Activated T-helper 1 cell treated with Interleukin-2 at 50 U/mL for 16 hours (primary cell): Measurements from ENCODE around the gene RABL2B.

Source experiments
- DNase-seq: peaks from one replicate; pipeline ENCODE4 v3.0.0-alpha.2; 2020; ENCODE audit warnings: low read depth

The RABL2B gene

DNA sequence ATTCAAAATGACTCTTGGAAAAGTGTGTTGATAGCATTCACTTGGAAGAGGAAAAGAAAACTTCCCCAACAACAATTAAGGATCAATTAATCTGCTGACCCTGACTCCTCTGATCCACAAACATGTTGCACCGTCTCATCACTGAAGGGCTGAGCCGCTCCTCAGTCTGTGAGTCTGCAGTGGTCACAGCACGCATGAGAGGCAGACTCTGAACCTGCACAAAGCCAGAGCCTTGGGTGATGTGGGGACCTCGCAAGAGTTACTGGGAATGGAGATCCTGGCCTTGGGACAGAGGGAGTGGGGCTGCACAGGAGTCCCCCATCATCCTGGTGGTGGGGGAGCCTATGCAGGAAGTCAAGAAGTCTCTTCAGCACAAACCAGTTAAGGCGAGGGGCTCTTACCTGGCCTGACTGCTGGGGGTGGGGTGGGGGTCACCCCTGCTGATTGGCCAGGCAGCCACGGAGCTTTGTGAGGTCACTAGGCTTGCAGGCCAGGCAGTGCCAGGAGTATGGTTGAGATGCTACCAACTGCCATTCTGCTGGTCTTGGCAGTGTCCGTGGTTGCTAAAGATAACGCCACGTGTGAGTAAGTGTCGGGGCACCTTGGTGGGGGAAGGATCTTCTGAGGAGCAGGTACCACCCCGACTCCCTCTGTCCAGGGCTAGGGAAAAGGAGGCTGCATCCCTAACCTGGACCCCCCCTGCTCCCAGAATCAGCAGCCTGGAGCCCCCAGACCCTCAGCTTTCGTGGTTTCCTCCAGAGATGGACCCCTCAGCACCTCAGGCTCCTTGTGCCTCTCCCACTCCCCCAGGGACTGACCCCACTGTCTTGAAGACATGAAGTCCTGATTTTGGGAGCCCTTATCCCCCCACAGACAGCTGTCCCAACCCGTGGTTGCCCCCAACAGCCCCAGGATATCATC, 45.4 kb downstream of the RABL2B start, which contains the start of gene ACR:
TSS of gene ACR (plus strand) at position 477 of the 921 bp plus-strand sequence. CDS start at position 509, 32 bp downstream.
- DNase-seq = no peak

DNA sequence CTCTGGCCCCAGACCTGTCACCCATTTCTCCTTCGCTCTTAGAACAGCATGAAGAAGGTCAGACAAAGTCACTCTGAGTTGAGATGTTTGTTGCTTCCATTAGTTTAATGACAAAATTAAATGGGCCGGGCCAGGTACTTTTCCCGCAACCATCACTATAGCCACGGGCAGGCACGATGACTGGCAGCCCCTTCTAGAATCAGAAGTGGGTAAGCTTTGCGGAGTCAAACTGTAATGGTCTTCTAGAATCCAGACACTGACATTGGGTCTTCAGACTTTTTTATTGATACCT, 47.8 kb downstream of the RABL2B start:
- no peak for DNase-seq

DNA sequence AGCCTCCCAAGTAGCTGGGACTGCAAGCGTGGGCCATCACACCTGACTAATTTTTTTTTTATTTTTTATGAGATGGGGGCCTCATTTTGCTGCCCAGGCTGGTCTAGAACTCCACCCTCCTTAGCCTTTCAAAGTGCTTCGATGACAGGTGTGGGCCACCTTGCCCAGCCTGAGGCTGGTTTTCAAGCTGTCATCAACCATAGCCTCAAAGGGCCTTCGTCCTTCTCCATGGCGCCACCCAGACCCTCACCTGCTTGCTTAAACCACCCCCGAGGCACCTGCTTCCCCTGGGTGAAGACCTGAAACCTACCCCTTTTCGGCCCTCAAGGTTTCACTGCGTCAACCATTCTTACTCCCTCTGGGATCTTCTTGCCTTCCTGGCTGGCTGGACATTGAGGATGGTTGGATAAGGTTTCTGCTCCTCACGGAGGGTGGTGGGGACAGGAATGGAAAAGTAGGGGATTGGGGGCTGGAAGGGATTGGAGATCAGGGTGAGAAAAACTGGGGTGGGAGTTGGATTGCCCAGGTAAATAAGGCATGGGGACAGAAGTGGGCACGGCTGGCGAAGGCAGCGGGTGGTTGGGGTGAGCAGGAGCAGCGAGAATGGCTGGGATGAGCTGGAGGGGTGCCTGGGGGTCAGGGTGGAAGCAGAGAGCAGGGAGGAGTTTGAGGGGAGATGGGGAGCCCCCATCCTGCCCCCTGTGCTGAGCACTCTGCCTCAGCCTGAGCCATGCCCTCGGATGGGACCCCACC, 48.3 kb downstream of the RABL2B start:
- no peak for DNase-seq

DNA sequence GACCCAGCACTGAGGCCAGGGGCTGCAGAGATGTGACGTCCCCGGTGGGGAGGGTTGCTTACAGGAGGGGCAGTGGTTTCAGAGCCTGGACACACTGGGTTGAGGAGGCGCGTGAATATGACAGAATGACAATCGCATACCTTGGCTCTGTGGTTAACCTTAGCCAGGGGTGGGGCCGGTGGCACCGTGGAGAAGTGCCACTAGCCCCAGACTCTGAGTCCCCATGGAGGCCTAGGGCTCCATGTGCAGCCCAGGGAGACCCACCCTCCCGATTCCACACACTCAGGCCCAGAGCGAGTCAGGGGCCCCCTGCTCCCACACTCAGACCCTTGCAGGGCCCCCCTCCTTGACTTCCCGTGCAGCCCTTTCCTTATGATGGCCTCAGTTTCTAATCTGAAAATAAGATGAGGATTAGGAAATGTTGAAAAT, 49.1 kb downstream of the RABL2B start:
- DNase-seq = no peak

DNA sequence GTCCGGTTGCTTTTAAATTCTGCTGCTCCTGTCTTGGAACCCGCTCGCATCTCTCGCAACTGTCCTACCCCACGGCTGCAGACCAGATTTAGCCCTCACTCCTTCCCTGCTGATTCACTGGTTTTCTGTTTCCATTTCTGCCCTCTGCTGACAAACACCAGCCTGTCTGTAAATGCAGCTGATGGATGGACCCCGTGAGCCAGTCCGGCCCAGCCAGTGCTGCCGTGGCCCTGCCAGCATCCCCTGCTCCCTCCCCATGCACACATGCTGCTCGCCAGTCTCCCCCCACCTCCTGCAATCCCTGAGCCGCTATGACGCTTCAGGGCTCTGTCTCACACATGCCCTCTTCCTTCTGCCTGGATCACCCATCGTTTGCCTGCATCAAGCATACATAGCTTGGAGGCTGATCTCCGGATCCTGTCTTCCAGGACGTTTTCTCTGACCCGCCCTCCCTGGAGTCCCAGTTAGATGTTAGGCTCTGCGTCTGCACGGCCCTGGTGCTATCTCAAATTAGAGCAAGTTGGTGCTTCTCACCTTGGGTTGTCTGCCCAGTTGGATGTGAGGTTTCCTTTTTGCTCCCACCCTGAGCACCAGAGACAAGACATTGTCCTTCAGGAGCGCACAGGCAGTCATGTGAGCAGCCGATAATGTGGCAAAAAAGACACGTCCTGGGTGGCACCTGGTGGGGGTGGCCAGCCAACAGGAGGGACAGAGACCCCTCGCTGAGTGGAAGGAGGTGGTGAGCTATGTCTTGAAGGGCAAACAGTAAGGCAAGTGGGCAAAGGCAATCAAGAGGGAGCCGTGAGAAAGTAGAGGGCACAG, 49.7 kb downstream of the RABL2B start:
- DNase-seq = no peak

DNA sequence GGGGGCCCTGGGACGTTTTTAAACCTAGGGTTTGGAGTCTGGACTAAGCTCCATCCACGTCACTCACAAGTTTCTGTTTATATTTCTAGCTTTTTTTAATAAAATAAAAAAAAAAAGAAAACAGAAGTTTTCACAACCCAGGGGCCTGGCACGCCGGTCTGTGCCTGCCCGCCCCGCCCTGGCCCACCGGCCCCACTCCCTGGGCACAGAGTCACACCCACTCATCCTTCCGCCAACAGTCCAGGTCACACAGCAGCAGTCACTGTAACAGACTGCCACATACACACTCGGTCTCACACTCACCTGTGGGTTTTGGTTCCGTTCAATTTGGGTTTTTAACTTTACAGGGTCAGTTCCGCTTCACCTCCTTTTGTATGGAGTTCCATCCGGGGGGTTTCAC, 50.8 kb downstream of the RABL2B start:
- no peak for DNase-seq

DNA sequence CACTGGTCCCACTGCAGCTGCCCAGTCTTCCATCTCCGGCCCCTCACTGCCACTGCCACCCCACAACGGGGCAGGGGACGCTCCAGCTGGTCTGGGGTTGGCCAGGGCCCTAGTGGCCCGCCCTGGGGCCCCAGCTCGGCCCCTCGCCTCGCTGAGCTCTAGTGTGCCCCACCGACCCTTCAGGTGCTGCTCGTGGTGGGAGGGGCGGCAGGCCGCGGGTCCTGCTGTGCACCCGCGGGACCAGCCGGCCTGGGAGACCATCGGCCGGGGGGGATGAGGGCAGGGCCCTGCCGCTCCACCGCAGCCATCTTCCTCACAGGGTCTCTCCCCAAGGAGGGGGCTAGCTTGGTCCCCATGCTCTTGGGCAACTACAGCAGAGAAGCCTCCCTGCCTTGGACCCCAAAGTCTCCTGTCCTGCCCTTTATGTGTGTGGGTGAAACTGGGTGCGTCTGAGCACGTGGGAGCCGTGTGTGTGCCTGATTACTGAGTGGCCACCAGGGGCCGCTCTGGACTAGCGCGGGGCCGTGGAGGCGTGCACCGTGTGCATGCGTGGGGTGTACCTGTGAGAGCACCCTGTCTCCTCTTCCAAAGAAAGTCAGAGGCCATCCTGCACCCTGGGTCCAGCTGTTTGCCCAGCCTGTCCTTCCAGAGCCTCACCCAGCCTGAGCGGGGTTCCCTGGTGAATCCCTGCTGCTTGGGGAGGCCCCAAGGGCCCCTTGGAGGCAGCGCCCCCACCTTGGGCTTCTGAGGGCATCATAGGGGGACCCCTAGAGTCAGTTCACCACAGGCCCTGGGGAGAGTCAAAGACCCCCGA, 51.4 kb downstream of the RABL2B start:
- peak; percentile 46 for DNase-seq

DNA sequence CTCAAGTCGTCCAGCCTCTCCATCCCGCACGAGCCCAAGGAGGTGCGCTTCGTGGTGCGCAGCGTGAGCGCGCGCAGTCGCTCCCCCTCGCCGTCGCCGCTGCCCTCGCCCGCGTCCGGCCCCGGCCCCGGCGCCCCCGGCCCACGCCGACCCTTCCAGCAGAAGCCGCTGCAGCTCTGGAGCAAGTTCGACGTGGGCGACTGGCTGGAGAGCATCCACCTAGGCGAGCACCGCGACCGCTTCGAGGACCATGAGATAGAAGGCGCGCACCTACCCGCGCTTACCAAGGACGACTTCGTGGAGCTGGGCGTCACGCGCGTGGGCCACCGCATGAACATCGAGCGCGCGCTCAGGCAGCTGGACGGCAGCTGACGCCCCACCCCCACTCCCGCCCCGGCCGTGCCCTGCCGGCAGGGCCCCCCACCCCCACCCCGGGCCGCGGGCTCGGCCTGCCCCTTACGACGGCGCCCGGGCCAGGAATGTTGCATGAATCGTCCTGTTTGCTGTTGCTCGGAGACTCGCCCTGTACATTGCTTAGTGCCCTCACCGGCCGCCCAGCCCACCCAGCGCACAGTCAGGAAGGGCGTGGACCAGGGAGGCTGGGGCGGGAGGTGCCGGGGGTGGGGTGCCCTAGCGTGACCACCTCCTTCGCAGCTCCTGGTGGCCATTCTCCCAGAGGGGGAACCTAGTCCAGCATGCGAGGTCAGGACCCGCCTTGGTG, 52.3 kb downstream of the RABL2B start:
- DNase-seq = no peak

DNA sequence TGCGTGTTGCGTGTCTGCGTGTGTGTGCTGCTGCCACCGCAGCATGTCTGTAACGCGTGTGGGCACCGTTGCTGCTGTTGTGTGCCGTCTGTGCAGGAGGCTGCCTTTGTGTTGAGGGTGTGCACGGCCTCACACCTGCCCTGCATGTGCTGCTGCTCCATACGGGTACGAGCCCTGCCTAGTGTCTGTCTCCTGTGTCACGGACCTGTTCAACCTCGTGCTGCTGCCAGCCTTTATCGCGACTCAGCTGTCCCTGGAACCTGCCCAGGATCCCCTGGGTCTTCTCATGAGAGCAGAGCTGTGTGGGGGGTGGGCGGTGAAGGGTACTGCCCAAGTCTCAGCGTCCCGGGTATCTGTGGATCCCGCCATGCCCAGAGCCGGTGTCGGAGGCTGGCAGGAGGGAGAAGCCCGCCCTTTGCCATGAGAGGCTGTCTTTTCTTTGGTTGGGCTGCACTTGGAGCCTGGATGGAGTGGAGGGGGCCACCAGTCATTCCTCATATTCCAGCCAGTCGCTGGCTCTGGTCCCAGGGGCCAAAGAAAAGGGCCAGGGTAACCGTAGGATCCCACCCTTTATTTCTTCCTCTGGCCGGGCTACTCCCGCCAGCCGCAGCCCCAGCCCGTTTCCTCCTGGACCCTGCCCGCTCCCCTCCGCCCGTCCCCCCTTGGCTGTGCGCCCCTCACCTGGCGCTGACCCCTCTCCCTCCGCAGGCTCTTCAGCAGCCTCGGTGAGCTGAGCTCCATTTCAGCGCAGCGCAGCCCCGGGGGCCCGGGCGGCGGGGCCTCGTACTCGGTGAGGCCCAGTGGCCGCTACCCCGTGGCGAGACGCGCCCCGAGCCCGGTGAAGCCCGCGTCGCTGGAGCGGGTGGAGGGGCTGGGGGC, 53.2 kb downstream of the RABL2B start:
- DNase-seq = no peak

DNA sequence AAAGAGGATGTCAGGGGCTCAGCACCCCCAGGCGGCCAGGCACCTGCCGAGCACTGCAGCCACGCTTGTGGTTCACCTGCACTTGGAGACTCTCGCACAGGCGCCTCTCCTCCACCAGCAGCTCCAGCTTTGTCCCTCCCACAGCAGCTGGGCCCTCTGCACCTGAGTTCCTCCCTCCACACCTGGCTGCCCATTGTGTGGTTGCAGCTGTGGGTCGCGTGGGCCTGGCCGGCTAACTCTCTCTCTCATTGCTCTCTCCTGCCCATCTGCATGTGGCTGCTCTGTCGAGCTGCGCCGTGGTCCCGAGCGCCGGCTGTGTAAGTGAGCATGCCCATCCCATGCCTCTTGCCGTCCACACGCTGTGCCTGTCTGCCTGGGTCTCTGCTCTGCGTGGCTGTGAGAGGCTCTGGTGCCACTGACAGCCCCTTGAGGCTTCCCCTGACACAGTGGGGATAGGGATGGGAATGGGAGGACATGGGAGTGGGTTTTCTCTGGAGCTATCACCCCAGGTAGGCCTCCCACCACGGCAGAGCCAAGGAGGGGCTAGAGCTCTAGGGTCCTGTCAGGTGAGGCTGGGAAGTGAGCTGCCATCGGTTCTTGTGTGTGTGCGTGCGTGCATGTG, 53.9 kb downstream of the RABL2B start:
- DNase-seq = no peak

DNA sequence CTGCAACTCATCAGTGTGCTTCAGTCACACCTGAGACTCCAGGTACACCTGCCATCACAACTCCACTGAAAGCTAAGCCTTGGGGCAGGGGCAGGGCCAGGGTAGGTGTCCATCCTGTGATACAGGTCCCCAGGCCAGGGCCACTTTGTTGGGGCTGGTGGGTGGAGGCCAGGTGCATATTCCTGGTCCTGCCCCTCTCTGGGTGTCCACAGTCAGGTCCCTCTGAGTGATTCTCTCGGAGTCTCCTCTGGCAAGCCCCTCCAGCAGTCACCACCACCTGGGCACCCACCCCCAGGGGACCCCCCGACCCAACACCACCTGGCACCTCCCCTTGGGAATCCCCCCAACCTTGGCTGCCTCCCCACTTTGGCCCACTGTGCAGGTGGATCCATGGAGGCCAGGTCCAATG, 54.9 kb downstream of the RABL2B start:
- no peak for DNase-seq

DNA sequence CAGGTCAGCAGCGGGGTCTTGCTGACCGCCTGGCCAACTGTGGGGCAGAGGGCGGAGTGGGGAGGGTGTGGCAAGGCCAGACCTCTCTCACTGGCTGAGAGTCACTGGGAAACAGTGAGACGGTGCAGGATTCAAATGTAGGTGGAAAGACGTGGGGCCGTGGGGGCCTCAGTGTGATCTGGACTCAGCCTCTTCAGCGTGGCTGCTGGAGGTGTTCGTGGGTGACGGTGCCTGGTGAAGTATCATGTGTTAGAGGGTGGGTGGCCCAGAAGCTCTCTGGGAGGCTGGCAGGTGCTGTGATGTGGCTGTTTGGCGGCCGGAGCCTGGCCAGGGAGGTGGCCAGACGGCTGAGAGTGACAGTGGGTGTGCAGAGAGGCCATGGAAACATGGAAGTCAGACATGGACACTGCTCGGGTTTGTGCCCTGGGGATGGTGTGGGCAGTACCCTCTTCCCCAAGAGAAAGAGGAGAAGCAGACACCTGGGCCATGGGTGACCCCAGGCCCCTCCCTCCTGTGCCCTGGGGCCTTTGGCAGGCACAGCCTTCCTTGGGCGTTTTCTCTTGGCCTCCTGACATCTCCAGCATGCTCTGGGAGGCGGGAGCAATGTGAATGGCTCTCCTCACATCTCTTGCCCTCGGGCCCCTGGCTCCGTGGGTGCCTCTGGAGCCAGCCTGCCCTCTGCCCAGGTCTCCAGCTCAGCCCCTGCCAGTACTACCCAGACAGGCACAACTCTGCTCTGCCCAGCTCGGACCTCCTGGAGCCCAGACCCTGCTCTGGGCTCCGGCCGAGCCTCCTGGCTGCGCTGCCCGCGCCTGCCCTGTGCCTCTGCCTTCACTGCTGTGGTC, 55.5 kb downstream of the RABL2B start:
- DNase-seq = no peak

DNA sequence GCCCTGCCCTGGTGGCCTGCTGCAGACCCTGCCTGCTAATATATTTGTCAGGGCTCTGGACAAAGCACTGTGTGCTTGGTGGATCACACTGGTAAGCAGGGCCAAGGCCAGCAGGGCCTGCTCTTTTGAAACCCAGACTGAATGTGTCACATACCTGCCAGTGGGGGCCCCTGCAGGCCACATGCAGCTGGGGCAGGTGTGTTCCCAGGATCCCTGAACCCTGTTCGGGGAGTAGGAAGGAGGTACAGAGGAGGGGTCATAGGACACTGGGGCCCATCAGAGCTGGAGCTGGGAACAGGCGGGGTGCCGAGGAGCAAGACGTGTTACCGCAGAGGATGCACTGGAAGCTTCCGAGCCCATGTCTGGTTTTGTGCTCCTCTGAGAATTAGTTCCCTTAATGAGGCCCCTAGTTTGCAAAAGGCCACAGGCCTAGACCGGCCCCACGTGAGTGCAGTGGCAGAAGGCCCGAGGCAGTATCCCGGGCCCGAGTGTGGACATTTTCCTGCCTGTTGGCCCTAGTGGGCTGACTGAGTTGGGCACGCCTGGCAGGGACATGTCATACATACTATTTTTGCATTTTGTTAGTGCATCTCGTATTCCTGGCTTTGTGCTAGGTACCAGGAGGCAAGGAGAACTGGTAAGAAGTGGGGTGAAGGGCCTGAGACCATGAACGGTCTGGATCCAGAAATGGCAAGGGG, 56.6 kb downstream of the RABL2B start:
- no peak for DNase-seq

DNA sequence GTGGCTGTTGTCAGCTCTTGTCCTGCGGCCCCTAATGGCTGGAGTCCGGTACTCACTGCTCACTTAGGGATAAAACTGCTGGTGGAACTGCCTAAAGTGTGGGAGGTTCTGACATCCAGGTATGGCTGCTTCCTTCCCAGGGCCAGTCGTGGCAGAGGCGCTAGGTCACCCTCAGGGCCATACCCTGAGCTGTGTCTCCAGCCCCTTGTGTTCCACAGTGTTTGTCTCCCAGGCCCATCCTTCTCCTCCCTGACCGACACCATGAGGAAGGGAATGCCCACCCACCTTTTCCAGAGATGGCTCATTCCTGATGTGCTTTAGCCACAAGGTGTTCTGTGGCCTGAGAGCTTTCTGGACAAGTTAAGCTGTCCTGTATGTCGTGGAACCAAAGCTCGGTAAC, 57.8 kb downstream of the RABL2B start:
- no peak for DNase-seq

DNA sequence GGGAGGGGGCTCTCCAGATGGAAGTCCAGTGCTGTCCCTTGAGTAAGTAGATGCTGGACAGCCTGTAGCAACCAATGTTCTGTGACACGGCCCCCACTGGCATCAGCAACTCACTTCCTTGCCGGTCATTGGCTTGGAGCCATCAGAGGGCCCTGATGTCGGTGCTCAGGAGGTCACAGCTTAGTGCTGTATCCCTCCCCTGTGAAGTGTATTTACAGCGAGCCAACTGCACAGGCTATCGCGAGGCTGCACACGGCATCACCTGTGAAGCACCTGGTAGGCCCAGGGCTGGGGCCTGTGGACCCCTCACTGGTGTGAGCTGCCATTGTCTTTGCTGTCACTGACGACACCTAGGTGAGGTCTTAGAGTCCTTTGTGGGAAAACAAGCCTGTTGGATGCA, 58.8 kb downstream of the RABL2B start:
- no peak for DNase-seq

DNA sequence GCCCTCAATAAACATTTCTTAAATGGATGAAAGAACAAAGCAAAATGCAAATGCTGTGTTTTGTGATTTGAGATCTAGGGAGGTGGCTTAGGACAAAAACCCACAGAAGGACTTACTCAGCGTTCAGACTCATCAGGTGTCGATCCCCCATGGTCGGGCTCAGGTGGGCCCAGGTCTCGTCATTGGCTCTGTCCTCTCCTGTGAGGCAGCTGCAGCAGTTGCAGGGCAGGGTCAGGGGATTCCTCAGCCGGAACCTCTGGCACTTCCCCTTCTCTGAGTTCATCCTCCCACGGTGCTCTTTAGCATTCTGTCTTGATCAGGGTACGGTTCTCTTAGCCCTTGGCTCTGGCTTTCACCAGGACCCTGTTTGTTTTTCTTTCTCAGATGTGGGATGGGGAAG, 59.4 kb downstream of the RABL2B start:
- DNase-seq = no peak

DNA sequence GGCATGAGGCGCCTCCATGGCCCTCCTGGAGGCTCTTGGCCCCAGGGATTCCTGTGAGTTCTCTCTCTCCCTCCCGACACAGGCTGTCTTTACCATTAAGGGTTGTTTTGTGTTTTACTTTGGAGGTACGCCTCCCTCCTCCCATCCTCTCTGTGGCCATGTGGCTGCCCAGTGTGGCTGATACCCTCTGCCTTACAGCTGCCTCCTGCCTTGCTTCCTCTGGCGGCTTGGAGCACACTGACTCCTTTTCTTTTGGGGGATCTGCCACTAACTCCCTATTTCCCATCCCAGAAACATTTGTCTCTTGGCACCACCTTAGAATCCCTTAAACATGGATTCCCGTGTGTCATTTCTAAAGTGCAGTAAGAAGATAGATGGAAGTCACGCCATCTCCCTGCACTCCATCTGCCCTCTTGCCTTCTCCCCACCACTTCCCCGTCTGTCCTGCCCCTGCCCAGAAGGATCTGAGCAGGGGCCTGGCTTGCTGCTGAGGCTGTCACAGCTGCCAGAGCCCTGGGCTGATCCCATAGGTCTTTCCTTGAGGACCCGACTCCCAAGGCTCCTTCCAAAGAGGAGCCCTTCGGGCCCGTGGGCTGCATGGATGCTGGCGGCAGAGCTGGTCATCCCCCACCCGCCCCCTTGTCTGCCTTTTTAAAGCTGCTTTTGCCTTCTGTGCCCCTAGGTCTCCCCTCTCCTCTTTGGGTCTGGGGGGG, 60.6 kb downstream of the RABL2B start:
- no peak for DNase-seq
